SK-N-SH (cell line): ENCODE results near the gene BHMT. TPM values are rescaled to one million over a fixed set of nuclear protein-coding genes. Genes with fewer than 3 reads are reported as not detected.

Experiments
- CTCF ChIA-PET: fragments of 300-600, 350-600 bp; formaldehyde crosslinking; extraction: SDS; loops from one replicate; lab custom pipeline; 2021; lab: Yijun Ruan, JAX
- POLR2A ChIA-PET: fragments of 350-600 bp; sonication (Branson Sonifier 250); formaldehyde crosslinking; extraction: SDS; loops from one replicate; lab custom pipeline; 2020; ENCODE audit warnings: antibody characterized with exemption, inconsistent platforms; lab: Yijun Ruan, JAX
- DNase-seq: peaks from one replicate; pipeline ENCODE4 v3.0.0; 2012
- H2AFZ ChIP-seq: fragments of 200-600 bp; sonication (generic); 2 replicates; pipeline ENCODE4 v1.8.1; 2016; ENCODE audit warnings: antibody characterized with exemption, mild to moderate bottlenecking, low read depth
- H3F3A ChIP-seq: fragments of 200-600 bp; sonication (generic); replicated peaks from 2 replicates; pipeline ENCODE3; 2016; ENCODE audit warnings: antibody characterized with exemption, mild to moderate bottlenecking; ENCODE audit not compliant: insufficient read depth
- H3K27ac ChIP-seq, 2 experiments: fragments of 200-500 bp in 1 of 2; fragments of 200-600 bp in 1 of 2; sonication (Bioruptor generic) in 1 of 2; sonication (generic), shearing (Covaris generic) in 1 of 2; 2 replicates each; pipeline versions ENCODE4 v1.5.1 to v1.6.1; 2014 to 2016; ENCODE audit warnings: low read depth in 2 of 2, inconsistent platforms in 1 of 2, low read length in 1 of 2, mild to moderate bottlenecking in 1 of 2, mixed read lengths in 1 of 2
- H3K27me3 ChIP-seq: fragments of 200-600 bp; sonication (generic), shearing (Covaris generic); 2 replicates; pipeline ENCODE4 v1.6.1; 2016; ENCODE audit warnings: mixed run types; ENCODE audit not compliant: insufficient read depth
- H3K36me3 ChIP-seq, 2 experiments: fragments of 200-500 bp in 1 of 2; fragments of 200-600 bp in 1 of 2; sonication (Bioruptor generic) in 1 of 2; sonication (generic) in 1 of 2; replicated peaks in 1 of 2; 2 replicates each; pipeline versions ENCODE3 to v1.5.1; 2014 to 2016; ENCODE audit warnings: low read length in 1 of 2, mild to moderate bottlenecking in 1 of 2; ENCODE audit not compliant: insufficient read depth in 2 of 2, control insufficient read depth in 1 of 2
- H3K4me1 ChIP-seq, 2 experiments: fragments of 200-500 bp in 1 of 2; fragments of 200-600 bp in 1 of 2; sonication (Bioruptor generic) in 1 of 2; sonication (generic), shearing (Covaris generic) in 1 of 2; 2 replicates each; pipeline versions ENCODE4 v1.5.1 to v1.6.1; 2014 to 2016; ENCODE audit warnings: low read depth in 1 of 2, low read length in 1 of 2, mixed run types in 1 of 2; ENCODE audit not compliant: insufficient read depth in 2 of 2, control insufficient read depth in 1 of 2
- H3K4me2 ChIP-seq: fragments of 200-600 bp; sonication (generic), shearing (Covaris generic); 2 replicates; pipeline ENCODE4 v1.6.1; 2017; ENCODE audit warnings: mixed run types
- H3K4me3 ChIP-seq, 2 experiments: fragments of 200-500 bp in 1 of 2; fragments of 200-600 bp in 1 of 2; sonication (Bioruptor generic) in 1 of 2; sonication (generic), shearing (Covaris generic) in 1 of 2; 2 replicates each; pipeline versions ENCODE4 v1.5.1 to v1.8.1; 2014 to 2016; ENCODE audit warnings: low read depth in 2 of 2, inconsistent platforms in 1 of 2, low read length in 1 of 2, mild to moderate bottlenecking in 1 of 2, mixed read lengths in 1 of 2, moderate library complexity in 1 of 2
- H3K79me2 ChIP-seq: fragments of 200-600 bp; sonication (generic); 2 replicates; pipeline ENCODE4 v1.8.1; 2017; ENCODE audit warnings: mild to moderate bottlenecking; ENCODE audit not compliant: insufficient read depth
- H3K9ac ChIP-seq: fragments of 200-600 bp; sonication (generic); 2 replicates; pipeline ENCODE4 v1.6.1; 2017; ENCODE audit warnings: mixed run types
- H3K9me2 ChIP-seq: fragments of 200-600 bp; sonication (generic); 2 replicates; pipeline ENCODE4 v1.6.1; 2017; ENCODE audit warnings: mixed run types
- H3K9me3 ChIP-seq: fragments of 200-600 bp; sonication (generic); 2 replicates; pipeline ENCODE4 v1.6.1; 2017; ENCODE audit warnings: mixed run types, mild to moderate bottlenecking, moderate library complexity
- H4K20me1 ChIP-seq: fragments of 200-600 bp; sonication (generic); 2 replicates; pipeline ENCODE4 v1.6.1; 2017; ENCODE audit warnings: mild to moderate bottlenecking, mixed run types; ENCODE audit not compliant: insufficient read depth
- CTCF ChIP-seq: fragments of 200-600 bp; sonication (generic); IDR thresholded peaks from 2 replicates; pipeline ENCODE4 v1.6.1; 2017; ENCODE audit warnings: antibody characterized with exemption, mild to moderate bottlenecking, moderate library complexity
- EZH2phosphoT487 ChIP-seq: fragments of 200-600 bp; sonication (generic); IDR thresholded peaks from 2 replicates; pipeline ENCODE4 v1.6.1; 2017; ENCODE audit warnings: low read depth, mixed run types, mild to moderate bottlenecking, antibody characterized with exemption, moderate library complexity, borderline replicate concordance
- FOXJ3 ChIP-seq: sonication (generic); formaldehyde crosslinking; IDR thresholded peaks from 2 replicates; pipeline ENCODE4 v1.5.1; 2020; ENCODE audit warnings: mild to moderate bottlenecking, missing genetic modification reagents
- FOXM1 ChIP-seq: IDR thresholded peaks from 2 replicates; pipeline ENCODE4 v1.4.0; 2012; ENCODE audit warnings: low read depth, mild to moderate bottlenecking
- JUND ChIP-seq: IDR thresholded peaks from 2 replicates; pipeline ENCODE4 v1.4.0; 2012
- MAX ChIP-seq: IDR thresholded peaks from 2 replicates; pipeline ENCODE4 v1.4.0; 2012; ENCODE audit warnings: low read depth
- MXI1 ChIP-seq: IDR thresholded peaks from 2 replicates; pipeline ENCODE4 v1.6.1; 2012; ENCODE audit warnings: mild to moderate bottlenecking, low read depth, low read length, improper control_type of control experiment
- NFIC ChIP-seq: IDR thresholded peaks from 2 replicates; pipeline ENCODE4 v1.4.0; 2012; ENCODE audit warnings: borderline replicate concordance
- PBX3 ChIP-seq: IDR thresholded peaks from 2 replicates; pipeline ENCODE4; 2012
- POLR2AphosphoS5 ChIP-seq: IDR thresholded peaks from 2 replicates; pipeline ENCODE4 v1.6.1; 2012; ENCODE audit warnings: low read depth, low read length
- RCOR1 ChIP-seq: fragments of 150-350 bp; IDR thresholded peaks from 2 replicates; pipeline ENCODE4 v1.6.1; 2017; ENCODE audit warnings: antibody characterized with exemption, low read length
- RFX5 ChIP-seq: IDR thresholded peaks from 2 replicates; pipeline ENCODE4 v1.6.1; 2012; ENCODE audit warnings: mild to moderate bottlenecking, improper control_type of control experiment, low read length
- SMC3 ChIP-seq: IDR thresholded peaks from 2 replicates; pipeline ENCODE4 v1.6.1; 2012; ENCODE audit warnings: low read depth, low read length, improper control_type of control experiment
- TCF12 ChIP-seq: IDR thresholded peaks from 2 replicates; pipeline ENCODE4 v1.4.0; 2012
- YY1 ChIP-seq: IDR thresholded peaks from 2 replicates; pipeline ENCODE4 v1.4.0; 2012; ENCODE audit warnings: low read depth, mild to moderate bottlenecking
- WGBS: methylation state at CpG from one replicate; pipeline ENCODE4 v1.1.6; 2017; ENCODE audit warnings: low lambda C conversion rate; 5-methylcytosine and 5-hydroxymethylcytosine counted together
- polyA plus RNA-seq, 3 experiments: library from polyadenylated mRNA; depleted of rRNA; stranded (reverse); fragments of >200 nt; gene quantifications; 2 replicates each; pipeline ENCODE4 v1.2.3, GENCODE V29; 2012

The BHMT gene
- polyA plus RNA-seq, 1 of the 3 experiments (the other 2 are of a cell fraction): not detected

GRCh38 chr5:79135790-79136553, 24.4 kb downstream of the BHMT start:
- H3K4me2 ChIP-seq: no peak overlapping the region
- H3K4me3 ChIP-seq: no peak overlapping the region
- no peak overlapping the region; the same call in 1 of the 2 replicates for H2AFZ ChIP-seq
- peaks cover 0 to 9% of the 10 kb centered on the region in 2 experiments; a peak in 2 of 4 replicates for H3K4me1 ChIP-seq
- no peak for DNase-seq
- no peaks in the 10 kb centered on the region for H3K36me3 ChIP-seq
- no peaks in the 10 kb centered on the region for H3K9me3 ChIP-seq
- no peaks in the 10 kb centered on the region for H3K9me2 ChIP-seq
- POLR2A ChIA-PET: no interaction called here
- no peak overlapping the region for H3K27ac ChIP-seq
- CTCF ChIA-PET: interaction anchor here (0.7 to 8.8 kb wide), 5 partner anchors 8 to 328 kb away, joined by 3 to 585 read pairs (median 8); no protein-coding TSS in a partner anchor
- H3F3A ChIP-seq: peaks cover 8% of the 10 kb centered on the region
- H3K27me3 ChIP-seq: no peaks in the 10 kb centered on the region
- H3K9ac ChIP-seq: no peak overlapping the region
- no peaks in the 10 kb centered on the region for H4K20me1 ChIP-seq
- 94% methylated on average over 5 of the region's 5 CpGs for WGBS
- TF ChIP-seq FOXJ3 (CRISPR knock-in tag): no peak
- no peak for TF ChIP-seq NFIC
- no peaks in the 10 kb centered on the region for H3K79me2 ChIP-seq

- no peaks in the 10 kb centered on the region for H3K36me3 ChIP-seq
- H3K4me1 ChIP-seq: peaks cover 0 to 9% of the 10 kb centered on the region in 2 experiments; a peak in 2 of 4 replicates
- TF ChIP-seq TCF12: no peak
- TF ChIP-seq EZH2phosphoT487: no peak
- no peak for TF ChIP-seq JUND
- no peak for TF ChIP-seq YY1
- POLR2A ChIA-PET: no interaction called here
- DNase-seq: no peak
- WGBS: 57% methylated on average over 2 of the region's 2 CpGs
- H3K9me3 ChIP-seq: no peaks in the 10 kb centered on the region
- no peaks in the 10 kb centered on the region for H3K79me2 ChIP-seq
- H3K9ac ChIP-seq: no peak overlapping the region
- H3K4me3 ChIP-seq: no peak overlapping the region
- no peaks in the 10 kb centered on the region for H4K20me1 ChIP-seq
- CTCF ChIA-PET: interaction anchor here (0.7 to 8.8 kb wide), 2 partner anchors 114 to 326 kb away, joined by 3 to 585 read pairs; no protein-coding TSS in a partner anchor
- H2AFZ ChIP-seq: no peak overlapping the region
- H3K27ac ChIP-seq: no peak overlapping the region
- H3K9me2 ChIP-seq: no peaks in the 10 kb centered on the region
- H3K4me2 ChIP-seq: no peak overlapping the region
- H3K27me3 ChIP-seq: no peaks in the 10 kb centered on the region
- H3F3A ChIP-seq: peaks cover 8% of the 10 kb centered on the region
Observed at GRCh38 chr5:79136618-79137017, 25.0 kb downstream of the BHMT start.

GRCh38 chr5:79140553-79140952, 28.9 kb downstream of the BHMT start:
- Histone ChIP-seq H3K4me2 (no peak overlapping the region), H3K79me2 (no peaks in the 10 kb centered on the region), H3K36me3 (no peaks in the 10 kb centered on the region), H2AFZ (no peak overlapping the region), H3K9ac (no peak overlapping the region), H3K9me3 (no peaks in the 10 kb centered on the region), H4K20me1 (no peaks in the 10 kb centered on the region), H3K9me2 (no peaks in the 10 kb centered on the region), H3K27ac (no peak overlapping the region), H3K4me3 (no peak overlapping the region), H3F3A (no peaks in the 10 kb centered on the region), H3K4me1 (no peaks in the 10 kb centered on the region), H3K27me3 (no peaks in the 10 kb centered on the region)
- no peak for DNase-seq
- 24% methylated on average over 3 of the region's 3 CpGs for WGBS
- POLR2A ChIA-PET: no interaction called here
- CTCF ChIA-PET: interaction anchor here (2.6 to 9.9 kb wide), 2 partner anchors 8 to 118 kb away, joined by 16 to 93 read pairs; no protein-coding TSS in a partner anchor
- TF ChIP-seq PBX3 (no peak), RFX5 (no peak), MXI1 (no peak), FOXM1 (no peak), FOXJ3 (CRISPR knock-in tag) (no peak), EZH2phosphoT487 (no peak), RCOR1 (no peak), MAX (no peak), POLR2AphosphoS5 (no peak), CTCF (no peak), NFIC (no peak), SMC3 (no peak)
